ENCODE data around the gene MYH9. TPM values are rescaled to one million over a fixed set of nuclear protein-coding genes. Genes with fewer than 3 reads are reported as not detected.
"Not testable (repeated sequence)": the region's sequence is repeated elsewhere in the genome, so short reads cannot be mapped to it uniquely, and the experiment has no call there.

Gene MYH9
- total RNA-seq, 1 donor from 2014 or later = 378 TPM

DNA sequence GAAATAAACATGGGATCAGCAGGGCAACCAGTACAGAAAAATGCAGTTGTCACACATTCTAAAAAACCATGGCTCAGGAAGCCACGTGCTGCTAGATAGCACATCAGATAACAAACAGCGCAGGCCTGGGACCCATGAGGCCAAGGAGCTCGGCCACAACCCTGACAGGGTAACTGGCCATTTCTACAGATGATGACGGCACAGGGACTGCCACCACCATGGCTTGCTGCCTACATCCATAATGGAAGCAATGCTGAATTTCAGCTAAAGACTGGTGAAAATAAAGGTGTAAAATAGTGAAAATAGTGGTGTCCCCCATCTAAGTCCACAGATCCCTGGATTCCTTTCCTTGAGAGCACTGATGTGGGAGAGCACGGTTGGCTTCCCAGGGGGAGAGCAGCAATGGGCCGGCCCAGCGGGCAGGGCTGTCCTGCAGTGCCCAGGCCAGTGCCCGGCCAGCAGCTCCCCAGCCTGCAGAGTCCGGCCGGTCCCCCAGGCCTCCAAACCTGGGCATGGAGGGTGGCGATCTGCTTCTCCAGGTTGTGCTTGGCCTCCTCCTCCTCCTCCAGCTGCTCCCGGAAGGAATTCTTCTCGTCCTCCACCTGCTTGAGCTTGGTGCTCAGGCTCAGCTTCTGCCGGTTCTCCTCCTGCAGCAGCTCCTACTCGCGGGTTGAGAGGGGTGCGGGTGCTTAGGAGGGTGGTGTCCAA lies 94.8 kb downstream of the MYH9 start:
- Histone ChIP-seq H3K27me3 (ENCODE audit: control insufficient read depth, insufficient read depth, low read length) (no peaks in the 10 kb centered on the region), H3K36me3 (ENCODE audit: control insufficient read depth, insufficient read depth, low read length) (peaks cover 70% of the 10 kb centered on the region), H3K4me3 (ENCODE audit: low read depth, low read length) (no peak overlapping the region)
- FAIRE-seq (peak; percentile 7), DNase-seq (ENCODE audit: low read depth) (no peak)
- TF ChIP-seq, protein P1, sequence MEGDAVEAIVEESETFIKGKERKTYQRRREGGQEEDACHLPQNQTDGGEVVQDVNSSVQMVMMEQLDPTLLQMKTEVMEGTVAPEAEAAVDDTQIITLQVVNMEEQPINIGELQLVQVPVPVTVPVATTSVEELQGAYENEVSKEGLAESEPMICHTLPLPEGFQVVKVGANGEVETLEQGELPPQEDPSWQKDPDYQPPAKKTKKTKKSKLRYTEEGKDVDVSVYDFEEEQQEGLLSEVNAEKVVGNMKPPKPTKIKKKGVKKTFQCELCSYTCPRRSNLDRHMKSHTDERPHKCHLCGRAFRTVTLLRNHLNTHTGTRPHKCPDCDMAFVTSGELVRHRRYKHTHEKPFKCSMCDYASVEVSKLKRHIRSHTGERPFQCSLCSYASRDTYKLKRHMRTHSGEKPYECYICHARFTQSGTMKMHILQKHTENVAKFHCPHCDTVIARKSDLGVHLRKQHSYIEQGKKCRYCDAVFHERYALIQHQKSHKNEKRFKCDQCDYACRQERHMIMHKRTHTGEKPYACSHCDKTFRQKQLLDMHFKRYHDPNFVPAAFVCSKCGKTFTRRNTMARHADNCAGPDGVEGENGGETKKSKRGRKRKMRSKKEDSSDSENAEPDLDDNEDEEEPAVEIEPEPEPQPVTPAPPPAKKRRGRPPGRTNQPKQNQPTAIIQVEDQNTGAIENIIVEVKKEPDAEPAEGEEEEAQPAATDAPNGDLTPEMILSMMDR (IDR thresholded peaks at IDR 0.05; ENCODE audit: insufficient read depth, low read length, severe bottlenecking) = no peak

DNA sequence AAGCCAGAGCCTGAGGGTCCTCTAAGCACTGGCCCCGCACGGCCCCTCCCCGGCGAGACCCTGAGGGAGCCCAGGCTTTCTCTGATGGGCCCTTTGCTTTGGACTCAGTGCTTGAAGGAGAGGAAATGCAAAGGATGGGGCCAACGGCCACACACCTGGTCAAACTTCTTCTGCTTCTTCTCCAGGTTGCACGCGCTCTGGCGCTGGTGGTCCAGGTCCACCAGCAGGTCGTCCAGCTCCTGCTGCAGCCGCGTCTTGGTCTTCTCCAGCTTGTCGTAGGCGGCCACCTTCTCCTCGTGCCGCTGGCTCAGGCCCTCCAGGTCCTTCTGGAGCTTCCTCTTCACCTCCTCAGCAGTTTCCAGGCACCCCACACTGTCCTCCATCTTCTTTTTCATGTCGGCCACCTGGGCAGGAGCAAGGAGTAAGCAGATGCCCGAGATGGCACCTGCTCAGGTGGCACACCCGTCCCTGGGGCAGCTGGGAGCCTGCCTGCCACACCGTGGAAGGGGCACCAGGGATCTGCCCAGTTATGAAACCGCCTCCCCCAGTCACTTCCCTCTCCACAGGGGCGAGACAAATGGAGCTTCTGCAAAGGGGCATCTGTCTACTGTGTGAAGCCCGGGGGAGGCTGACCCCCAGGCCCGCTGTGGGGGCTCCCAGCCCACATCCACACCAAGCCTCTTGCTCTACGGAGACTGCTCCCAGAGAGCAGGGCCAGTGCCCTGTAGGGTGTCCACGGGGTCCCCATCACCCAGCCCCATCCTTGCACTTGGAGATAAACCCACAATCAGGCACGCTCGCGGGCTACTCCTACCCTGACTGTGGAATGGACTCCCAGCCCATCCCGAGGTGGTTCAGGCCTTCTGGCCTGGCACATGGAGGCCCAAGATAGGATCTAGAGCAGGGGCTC lies 95.7 kb downstream of the MYH9 start:
- TF ChIP-seq, protein P1 (IDR thresholded peaks at IDR 0.05; ENCODE audit: insufficient read depth, low read length, severe bottlenecking) = no peak
- FAIRE-seq (no peak), DNase-seq (ENCODE audit: low read depth) (no peak)
- Histone ChIP-seq H3K4me3 (ENCODE audit: low read depth, low read length) (no peak overlapping the region), H3K27me3 (ENCODE audit: control insufficient read depth, insufficient read depth, low read length) (no peaks in the 10 kb centered on the region), H3K36me3 (ENCODE audit: control insufficient read depth, insufficient read depth, low read length) (peaks cover 67% of the 10 kb centered on the region)

DNA sequence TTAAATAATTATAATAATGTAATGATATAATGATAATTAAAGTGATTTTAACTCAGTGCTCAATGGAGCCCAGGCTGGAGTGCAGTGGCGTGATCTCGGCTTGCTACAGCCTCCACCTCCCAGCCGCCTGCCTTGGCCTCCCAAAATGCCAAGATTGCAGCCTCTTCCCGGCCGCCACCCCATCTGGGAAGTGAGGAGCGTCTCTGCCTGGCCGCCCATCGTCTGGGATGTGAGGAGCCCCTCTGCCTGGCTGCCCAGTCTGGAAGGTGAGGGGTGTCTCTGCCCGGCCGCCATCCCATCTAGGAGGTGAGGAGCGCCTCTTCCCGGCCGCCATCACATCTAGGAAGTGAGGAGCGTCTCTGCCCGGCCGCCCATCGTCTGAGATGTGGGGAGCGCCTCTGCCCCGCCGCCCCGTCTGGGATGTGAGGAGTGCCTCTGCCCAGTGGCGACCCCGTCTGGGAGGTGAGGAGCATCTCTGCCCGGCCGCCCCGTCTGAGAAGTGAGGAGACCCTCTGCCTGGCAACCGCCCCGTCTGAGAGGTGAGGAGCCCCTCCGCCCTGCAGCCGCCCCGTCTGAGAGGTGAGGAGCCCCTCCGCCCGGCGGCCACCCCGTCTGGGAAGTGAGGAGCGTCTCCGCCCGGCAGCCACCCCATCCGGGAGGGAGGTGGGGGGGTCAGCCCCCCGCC lies 97.2 kb downstream of the MYH9 start:
- not testable (repeated sequence) for FAIRE-seq; H3K27me3 ChIP-seq (ENCODE audit: control insufficient read depth, insufficient read depth, low read length); DNase-seq (ENCODE audit: low read depth); H3K4me3 ChIP-seq (ENCODE audit: low read depth, low read length)
- peaks cover 68% of the 10 kb centered on the region for H3K36me3 ChIP-seq (ENCODE audit: control insufficient read depth, insufficient read depth, low read length)

DNA sequence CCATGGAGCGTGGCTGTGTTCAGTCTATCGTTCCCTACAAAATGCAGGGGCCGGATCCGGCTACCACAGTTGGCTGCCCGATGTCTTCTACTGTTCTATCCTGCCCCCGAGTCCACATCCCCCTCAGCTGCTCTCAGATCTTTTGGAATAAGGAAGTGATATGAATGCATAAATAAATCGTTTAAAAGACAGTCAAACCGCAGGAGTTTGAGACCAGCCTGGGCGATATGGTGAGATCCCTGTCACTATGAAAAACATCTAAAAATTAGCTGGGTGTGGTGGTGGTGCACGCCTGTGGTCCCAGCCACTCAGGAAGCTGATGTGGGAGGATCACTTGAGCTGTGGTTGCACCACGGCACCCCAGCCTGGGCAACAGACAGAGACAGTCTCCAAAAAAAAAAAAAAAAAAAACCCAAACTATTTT lies 97.8 kb downstream of the MYH9 start:
- not testable (repeated sequence) for H3K27me3 ChIP-seq (ENCODE audit: control insufficient read depth, insufficient read depth, low read length); DNase-seq (ENCODE audit: low read depth); FAIRE-seq; H3K4me3 ChIP-seq (ENCODE audit: low read depth, low read length)
- H3K36me3 ChIP-seq (ENCODE audit: control insufficient read depth, insufficient read depth, low read length) = peaks cover 67% of the 10 kb centered on the region

DNA sequence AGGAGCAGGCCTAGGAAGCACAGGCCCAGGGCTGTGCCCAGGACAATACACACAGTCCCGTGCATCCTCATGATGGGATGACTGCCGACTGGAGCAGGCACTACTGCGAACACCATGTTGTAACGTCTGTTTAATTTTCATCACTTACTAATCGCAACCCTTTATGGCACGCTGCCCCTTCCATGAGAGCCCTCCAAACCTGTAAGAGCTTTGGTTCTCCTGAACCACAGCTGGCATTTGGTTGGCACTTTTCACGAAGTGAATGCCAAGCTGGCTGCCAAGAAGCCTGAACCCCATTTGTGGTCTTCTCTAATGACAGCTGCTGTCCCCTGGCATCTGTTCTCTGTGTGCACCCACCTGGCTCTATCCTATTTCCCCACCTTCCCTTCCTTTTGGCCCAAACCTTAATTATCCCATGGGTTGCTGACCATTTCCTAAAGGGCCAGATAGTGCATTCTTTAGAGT lies 98.3 kb downstream of the MYH9 start:
- H3K36me3 ChIP-seq (ENCODE audit: control insufficient read depth, insufficient read depth, low read length) = peaks cover 68% of the 10 kb centered on the region
- no peaks in the 10 kb centered on the region for H3K27me3 ChIP-seq (ENCODE audit: control insufficient read depth, insufficient read depth, low read length)
- DNase-seq (ENCODE audit: low read depth) = no peak
- TF ChIP-seq, protein P1 (IDR thresholded peaks at IDR 0.05; ENCODE audit: insufficient read depth, low read length, severe bottlenecking) = no peak
- FAIRE-seq = peak; percentile 13
- H3K4me3 ChIP-seq (ENCODE audit: low read depth, low read length) = no peak overlapping the region

DNA sequence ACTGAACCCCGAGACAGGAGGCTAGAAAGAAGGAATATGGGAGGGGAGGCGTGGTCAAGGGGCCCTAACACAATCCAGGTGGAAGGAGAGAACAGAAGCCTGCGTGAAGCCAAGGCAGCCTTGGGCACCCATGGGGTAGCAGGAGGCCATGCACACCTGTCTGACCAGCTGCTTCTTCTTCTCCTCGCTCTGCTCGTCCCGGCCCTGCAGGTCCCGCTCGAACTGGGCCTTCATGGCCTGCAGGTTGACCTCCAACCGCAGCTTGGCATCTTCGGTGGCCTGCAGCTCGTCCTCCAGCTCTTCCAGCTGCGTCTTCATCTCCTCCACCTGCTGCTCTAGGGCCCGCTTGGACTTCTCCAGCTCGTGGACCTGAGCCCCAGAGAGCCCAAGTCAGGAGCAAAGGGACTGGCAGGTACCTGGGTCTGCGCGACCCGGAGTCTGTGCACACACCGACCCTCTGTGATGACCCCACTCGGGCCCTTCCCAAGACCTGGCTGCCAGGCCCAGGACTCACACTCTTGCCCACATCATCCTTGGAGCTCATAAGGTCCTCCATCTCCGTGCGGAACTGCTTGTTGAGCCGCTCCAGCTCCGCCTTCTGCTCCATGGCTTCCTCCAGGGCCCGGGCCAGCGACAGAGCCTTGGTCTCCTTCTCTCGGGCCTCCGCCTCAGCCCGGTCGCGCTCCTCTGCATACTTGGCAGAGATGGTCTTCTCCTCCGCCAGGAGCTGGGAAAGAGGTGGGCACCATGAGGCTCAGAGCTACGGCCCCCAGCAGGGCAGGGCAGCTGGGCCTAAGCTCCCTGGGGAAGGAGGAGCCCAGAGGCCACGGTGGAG lies 99.0 kb downstream of the MYH9 start:
- Histone ChIP-seq H3K27me3 (ENCODE audit: control insufficient read depth, insufficient read depth, low read length) (no peaks in the 10 kb centered on the region), H3K4me3 (ENCODE audit: low read depth, low read length) (no peak overlapping the region), H3K36me3 (ENCODE audit: control insufficient read depth, insufficient read depth, low read length) (peaks cover 68% of the 10 kb centered on the region)
- TF ChIP-seq, protein P1 (IDR thresholded peaks at IDR 0.05; ENCODE audit: insufficient read depth, low read length, severe bottlenecking) = no peak
- FAIRE-seq = no peak
- no peak for DNase-seq (ENCODE audit: low read depth)

Data from bronchial epithelial cell (primary cell).